NCI-H526 treated with DMSO at 0.1 percent for 48 hours (cell line): ENCODE measurements around the gene CFTR.

ENCODE experiments used
- DNase-seq: peaks from one replicate; lab custom pipeline; 2025; lab: John Stamatoyannopoulos, UW

CFTR gene

GRCh38 chr7:117588352-117588794 is 108.5 kb downstream of the CFTR start:
- no peak for DNase-seq

- no peak for DNase-seq
These were observed 110.4 kb downstream of the CFTR start for GRCh38 chr7:117590191-117590590.

DNA sequence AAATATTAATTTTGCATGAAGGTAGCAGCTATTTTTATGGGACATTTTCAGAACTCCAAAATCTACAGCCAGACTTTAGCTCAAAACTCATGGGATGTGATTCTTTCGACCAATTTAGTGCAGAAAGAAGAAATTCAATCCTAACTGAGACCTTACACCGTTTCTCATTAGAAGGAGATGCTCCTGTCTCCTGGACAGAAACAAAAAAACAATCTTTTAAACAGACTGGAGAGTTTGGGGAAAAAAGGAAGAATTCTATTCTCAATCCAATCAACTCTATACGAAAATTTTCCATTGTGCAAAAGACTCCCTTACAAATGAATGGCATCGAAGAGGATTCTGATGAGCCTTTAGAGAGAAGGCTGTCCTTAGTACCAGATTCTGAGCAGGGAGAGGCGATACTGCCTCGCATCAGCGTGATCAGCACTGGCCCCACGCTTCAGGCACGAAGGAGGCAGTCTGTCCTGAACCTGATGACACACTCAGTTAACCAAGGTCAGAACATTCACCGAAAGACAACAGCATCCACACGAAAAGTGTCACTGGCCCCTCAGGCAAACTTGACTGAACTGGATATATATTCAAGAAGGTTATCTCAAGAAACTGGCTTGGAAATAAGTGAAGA is 112.3 kb downstream of the CFTR start:
- no peak for DNase-seq

DNA sequence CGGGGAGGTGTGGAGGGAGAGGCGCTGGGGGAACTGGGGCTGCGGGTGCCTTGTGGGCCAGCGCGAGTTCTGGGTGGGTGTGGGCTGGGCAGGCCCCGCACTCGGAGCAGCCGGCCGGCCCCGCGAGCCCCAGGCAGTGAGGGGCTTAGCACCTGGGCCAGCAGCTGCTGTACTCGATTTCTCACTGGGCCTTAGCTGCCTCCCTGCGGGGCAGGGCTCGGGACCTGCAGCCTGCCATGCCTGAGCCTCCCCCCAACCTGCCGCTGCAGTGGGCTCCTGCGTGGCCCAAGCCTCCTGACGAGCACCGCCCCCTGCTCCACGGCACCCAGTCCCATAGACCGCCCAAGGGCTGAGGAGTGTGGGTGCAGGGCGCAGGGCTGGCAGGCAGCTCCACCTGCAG is 116.3 kb downstream of the CFTR start:
- no peak for DNase-seq

DNA sequence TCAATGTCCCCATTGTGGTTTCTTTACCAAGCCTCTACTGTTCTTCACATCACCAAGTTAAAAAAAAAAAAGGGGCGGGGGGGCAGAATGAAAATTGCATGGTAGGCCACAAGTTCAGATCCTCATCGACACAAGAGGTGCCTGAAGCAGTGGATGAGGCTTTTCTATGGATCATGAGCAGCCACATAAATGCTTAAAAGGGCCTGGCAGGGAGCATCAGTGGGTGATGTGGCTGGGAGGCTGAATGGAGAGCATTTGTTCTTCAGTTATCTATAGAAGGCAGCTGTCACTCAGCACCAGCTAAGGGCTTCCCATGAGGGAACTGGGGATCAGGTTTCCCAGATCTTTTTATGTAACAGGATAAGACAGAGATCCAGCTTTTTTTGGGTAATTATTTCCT is 117.9 kb downstream of the CFTR start:
- DNase-seq, result no peak

DNA sequence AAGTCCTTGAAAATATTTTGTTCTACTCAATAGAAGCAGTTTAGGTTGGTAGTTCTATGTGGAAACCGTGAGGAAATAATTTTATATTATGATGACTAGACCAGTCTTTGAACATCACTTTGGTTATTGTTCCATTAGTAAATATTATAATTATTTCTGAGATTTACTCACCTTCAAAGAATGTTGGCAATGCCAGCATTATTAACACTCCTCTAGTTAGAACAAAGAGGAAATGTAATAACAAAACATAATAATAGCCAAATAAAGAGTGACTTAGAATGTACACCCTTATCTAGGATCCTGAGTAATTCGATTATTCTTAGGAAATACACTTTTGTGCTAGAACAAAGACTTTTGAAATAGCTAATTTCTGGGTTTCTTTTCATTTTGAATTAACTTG is 121.1 kb downstream of the CFTR start:
- no peak for DNase-seq

GRCh38 chr7:117603627-117604026 is 123.8 kb downstream of the CFTR start:
- no peak for DNase-seq

DNA sequence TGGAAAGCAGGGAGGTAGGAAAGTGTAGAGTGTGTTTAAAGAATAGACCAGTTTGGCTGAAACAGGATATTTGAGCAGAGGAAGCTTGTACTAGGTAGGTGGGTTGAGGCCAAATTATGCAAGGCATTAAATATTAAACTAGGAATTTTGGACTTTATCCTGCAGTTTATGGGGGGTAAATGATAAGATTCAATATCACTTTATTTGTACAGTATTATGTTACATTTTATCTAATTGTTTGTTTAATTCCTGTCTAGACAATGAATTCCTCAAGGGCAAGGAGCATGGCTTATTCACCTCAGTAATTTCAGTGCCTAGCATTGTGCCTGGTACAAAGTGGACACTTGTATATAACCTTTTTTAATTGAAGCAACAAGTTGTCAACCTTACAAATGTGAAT is 125.9 kb downstream of the CFTR start:
- DNase-seq, result no peak

DNA sequence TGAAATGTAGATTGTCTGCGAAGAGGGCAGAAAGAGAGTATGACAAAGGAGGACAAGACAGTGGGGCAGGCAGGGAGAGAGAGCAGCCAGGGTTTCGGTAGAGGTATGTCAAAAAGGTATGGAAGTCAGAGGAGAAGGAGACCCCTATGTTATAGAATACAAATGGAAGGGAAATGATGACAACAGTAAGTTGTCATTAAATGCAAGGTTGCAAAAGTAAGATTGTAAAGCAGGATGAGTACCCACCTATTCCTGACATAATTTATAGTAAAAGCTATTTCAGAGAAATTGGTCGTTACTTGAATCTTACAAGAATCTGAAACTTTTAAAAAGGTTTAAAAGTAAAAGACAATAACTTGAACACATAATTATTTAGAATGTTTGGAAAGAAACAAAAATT is 126.3 kb downstream of the CFTR start:
- no peak for DNase-seq

DNA sequence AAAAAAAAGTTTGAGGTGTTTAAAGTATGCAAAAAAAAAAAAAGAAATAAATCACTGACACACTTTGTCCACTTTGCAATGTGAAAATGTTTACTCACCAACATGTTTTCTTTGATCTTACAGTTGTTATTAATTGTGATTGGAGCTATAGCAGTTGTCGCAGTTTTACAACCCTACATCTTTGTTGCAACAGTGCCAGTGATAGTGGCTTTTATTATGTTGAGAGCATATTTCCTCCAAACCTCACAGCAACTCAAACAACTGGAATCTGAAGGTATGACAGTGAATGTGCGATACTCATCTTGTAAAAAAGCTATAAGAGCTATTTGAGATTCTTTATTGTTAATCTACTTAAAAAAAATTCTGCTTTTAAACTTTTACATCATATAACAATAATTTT is 130.6 kb downstream of the CFTR start:
- no peak for DNase-seq

- DNase-seq, result no peak
These were observed 132.8 kb downstream of the CFTR start for GRCh38 chr7:117612637-117613036.

- no peak for DNase-seq
These were observed 136.9 kb downstream of the CFTR start for GRCh38 chr7:117616694-117617093.

- DNase-seq, result no peak
These were observed 139.9 kb downstream of the CFTR start for GRCh38 chr7:117619681-117620080.

- DNase-seq, result no peak
These were observed 141.3 kb downstream of the CFTR start for GRCh38 chr7:117621075-117621618.

- no peak for DNase-seq
These were observed 143.8 kb downstream of the CFTR start for GRCh38 chr7:117623606-117624005.

GRCh38 chr7:117630501-117630900 is 150.7 kb downstream of the CFTR start:
- no peak for DNase-seq

- DNase-seq, result no peak
These were observed 151.2 kb downstream of the CFTR start for GRCh38 chr7:117630907-117631564.

GRCh38 chr7:117631652-117632051 is 151.8 kb downstream of the CFTR start:
- DNase-seq, result no peak

GRCh38 chr7:117637937-117638336 is 158.1 kb downstream of the CFTR start:
- DNase-seq, result no peak

DNA sequence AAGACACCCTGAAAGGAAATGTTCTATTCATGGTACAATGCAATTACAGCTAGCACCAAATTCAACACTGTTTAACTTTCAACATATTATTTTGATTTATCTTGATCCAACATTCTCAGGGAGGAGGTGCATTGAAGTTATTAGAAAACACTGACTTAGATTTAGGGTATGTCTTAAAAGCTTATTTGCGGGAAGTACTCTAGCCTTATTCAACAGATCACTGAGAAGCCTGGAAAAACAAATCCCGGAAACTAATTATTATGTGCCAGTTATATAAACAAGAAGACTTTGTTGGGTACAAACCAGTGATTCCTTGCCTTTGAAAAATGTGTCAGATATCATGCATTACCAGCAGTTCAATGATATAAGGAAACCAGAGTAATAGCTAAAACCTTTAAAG is 160.1 kb downstream of the CFTR start:
- no peak for DNase-seq

- DNase-seq, result no peak
These were observed 160.6 kb downstream of the CFTR start for GRCh38 chr7:117640465-117640864.

GRCh38 chr7:117645481-117646165 is 165.8 kb downstream of the CFTR start:
- DNase-seq, result no peak

DNA sequence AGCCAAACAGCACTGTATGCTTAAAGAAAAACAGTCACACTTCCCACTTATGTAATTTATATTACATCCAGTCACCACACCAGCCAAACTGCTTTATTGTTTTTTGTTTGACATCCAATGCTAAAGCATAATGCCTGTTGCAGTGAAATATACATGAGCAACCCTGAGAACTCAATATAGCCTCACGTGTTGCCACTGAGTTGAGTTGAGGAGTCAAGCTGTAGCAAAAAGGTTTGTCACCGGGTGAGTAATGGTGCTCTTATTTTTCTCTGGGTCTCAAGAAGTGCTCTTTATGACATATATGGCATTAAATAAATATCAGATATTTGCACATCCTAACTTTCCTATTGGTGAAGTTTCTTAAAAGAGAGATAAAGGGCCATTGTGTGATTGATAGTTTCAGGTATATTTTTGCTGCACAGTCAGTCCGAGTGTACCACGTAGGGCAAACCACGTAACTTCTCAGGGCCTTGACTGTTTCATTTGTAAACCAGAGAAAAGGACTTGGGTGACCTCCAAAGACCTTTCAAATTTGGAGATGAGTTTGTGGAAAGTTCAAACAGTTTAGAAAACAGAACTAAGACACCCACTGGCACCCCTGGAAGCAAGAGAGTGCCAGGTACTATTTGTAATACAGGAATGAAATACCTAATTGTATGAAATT is 168.5 kb downstream of the CFTR start:
- no peak for DNase-seq
